H1 (cell line): ENCODE results near the gene WASF1. TPM values are rescaled to one million over a fixed set of nuclear protein-coding genes. Genes with fewer than 3 reads are reported as not detected.

Source experiments
- CTCF ChIA-PET: fragments of 300-600 bp; sonication (Branson Sonifier 250); formaldehyde crosslinking; loops from one replicate; lab custom pipeline; 2021; ENCODE audit not compliant: partially characterized antibody; lab: Charles Lee
- POLR2A ChIA-PET: fragments of 300-600 bp; sonication (Branson Sonifier 250); formaldehyde crosslinking; loops from one replicate; lab custom pipeline; 2021; ENCODE audit warnings: inconsistent platforms; ENCODE audit not compliant: partially characterized antibody; lab: Charles Lee
- DNase-seq, 2 experiments: peaks; one replicate each; pipeline versions ENCODE4 v3.0.0 to v3.0.0-alpha.2; 2010 to 2022; ENCODE audit warnings: low spot score in 2 of 2, low read depth in 1 of 2, mixed read lengths in 1 of 2
- FAIRE-seq: peaks from 2 replicates; lab custom pipeline; 2011; peaks lifted over from hg19 to GRCh38; lab: Jason Lieb, UNC
- H2AFZ ChIP-seq: 2 replicates; pipeline ENCODE4 v1.8.1; 2012; ENCODE audit warnings: low read length, inconsistent platforms
- H2AK5ac ChIP-seq: 2 replicates; pipeline ENCODE4 v1.6.1; 2013; ENCODE audit warnings: low read depth, low read length
- H2BK120ac ChIP-seq: replicated peaks from 2 replicates; pipeline ENCODE3; 2013; ENCODE audit warnings: low read depth, low read length, inconsistent platforms
- H2BK12ac ChIP-seq: 2 replicates; pipeline ENCODE4 v1.6.1; 2013; ENCODE audit warnings: low read depth, low read length
- H2BK15ac ChIP-seq: 2 replicates; pipeline ENCODE4 v1.6.1; 2013; ENCODE audit warnings: low read length
- H2BK20ac ChIP-seq: 2 replicates; pipeline ENCODE4 v1.6.1; 2013; ENCODE audit warnings: low read length
- H2BK5ac ChIP-seq: 2 replicates; pipeline ENCODE4 v1.6.1; 2013; ENCODE audit warnings: low read depth, low read length
- H3K14ac ChIP-seq: 2 replicates; pipeline ENCODE4 v1.6.1; 2013; ENCODE audit warnings: inconsistent platforms; ENCODE audit not compliant: insufficient read length
- H3K18ac ChIP-seq: 2 replicates; pipeline ENCODE4 v1.6.1; 2013; ENCODE audit warnings: low read length; ENCODE audit errors: extremely low read depth
- H3K23ac ChIP-seq: 2 replicates; pipeline ENCODE4 v1.6.1; 2013; ENCODE audit warnings: inconsistent platforms; ENCODE audit not compliant: insufficient read length
- H3K23me2 ChIP-seq: 2 replicates; pipeline ENCODE4 v1.6.1; 2013; ENCODE audit warnings: low read depth, low read length
- H3K27ac ChIP-seq: 2 replicates; pipeline ENCODE4 v1.6.1; 2011; ENCODE audit warnings: low read depth, low read length, inconsistent platforms
- H3K27me3 ChIP-seq, 4 experiments: replicated peaks in 1 of 4; 1 replicate in 1 of 4; 2 replicates in 3 of 4; pipeline versions ENCODE4 v1.6.1 to v1.8.1; 2011 to 2013; ENCODE audit warnings: low read length in 3 of 4, mild to moderate bottlenecking in 3 of 4, inconsistent platforms in 2 of 4, mixed read lengths in 2 of 4, moderate library complexity in 1 of 4; ENCODE audit not compliant: control insufficient read depth in 3 of 4, insufficient read depth in 3 of 4; ENCODE audit errors: extremely low read depth in 1 of 4
- H3K36me3 ChIP-seq, 4 experiments: 2 replicates each; pipeline versions ENCODE4 v1.6.1 to v1.8.1; 2011 to 2013; ENCODE audit warnings: mild to moderate bottlenecking in 4 of 4, low read length in 3 of 4, moderate library complexity in 2 of 4, control low read depth in 1 of 4, inconsistent platforms in 1 of 4; ENCODE audit not compliant: insufficient read depth in 4 of 4, control insufficient read depth in 2 of 4
- H3K4ac ChIP-seq: replicated peaks from 2 replicates; pipeline ENCODE3; 2013; ENCODE audit warnings: low read length, low read depth, mixed read lengths, inconsistent platforms; ENCODE audit not compliant: insufficient read length
- H3K4me1 ChIP-seq, 4 experiments: replicated peaks in 1 of 4; 1 replicate in 1 of 4; 2 replicates in 3 of 4; pipeline versions ENCODE4 v1.6.1 to v1.8.1; 2011 to 2013; ENCODE audit warnings: low read length in 3 of 4, inconsistent platforms in 2 of 4, mixed read lengths in 1 of 4; ENCODE audit not compliant: insufficient read depth in 4 of 4, control insufficient read depth in 3 of 4
- H3K4me2 ChIP-seq, 2 experiments: 2 replicates each; pipeline versions ENCODE4 v1.6.1 to v1.8.1; 2011 to 2013; ENCODE audit warnings: low read depth in 2 of 2, low read length in 2 of 2, control low read depth in 1 of 2, inconsistent platforms in 1 of 2, mild to moderate bottlenecking in 1 of 2; ENCODE audit not compliant: insufficient read depth in 1 of 2
- H3K4me3 ChIP-seq, 4 experiments: fragments of 200-600, 300-600 bp in 1 of 4; sonication (generic), shearing (Covaris generic), sonication (Bioruptor Twin) in 1 of 4; 2 replicates each; pipeline versions ENCODE4 v1.5.1 to v1.8.1; 2011 to 2016; ENCODE audit warnings: low read length in 4 of 4, low read depth in 3 of 4, control low read depth in 2 of 4, inconsistent platforms in 2 of 4, mild to moderate bottlenecking in 2 of 4, mixed read lengths in 1 of 4, moderate library complexity in 1 of 4; ENCODE audit not compliant: insufficient read depth in 2 of 4; ENCODE audit errors: extremely low read depth in 1 of 4
- H3K56ac ChIP-seq: replicated peaks from 2 replicates; pipeline ENCODE3; 2013; ENCODE audit warnings: low read depth, mild to moderate bottlenecking, mixed read lengths, low read length, inconsistent platforms; ENCODE audit not compliant: insufficient read length
- H3K79me1 ChIP-seq: 2 replicates; pipeline ENCODE4 v1.6.1; 2013; ENCODE audit warnings: low read depth, low read length, control low read depth
- H3K79me2 ChIP-seq, 2 experiments: 2 replicates each; pipeline versions ENCODE4 v1.6.1 to v1.8.1; 2012 to 2013; ENCODE audit warnings: low read length in 2 of 2, mild to moderate bottlenecking in 2 of 2, inconsistent platforms in 1 of 2; ENCODE audit not compliant: insufficient read depth in 2 of 2, control insufficient read depth in 1 of 2
- H3K9ac ChIP-seq, 4 experiments: replicated peaks in 1 of 4; 1 replicate in 1 of 4; 2 replicates in 3 of 4; pipeline versions ENCODE4 v1.6.1 to v1.8.1; 2011 to 2013; ENCODE audit warnings: low read depth in 3 of 4, low read length in 3 of 4, control low read depth in 2 of 4, mild to moderate bottlenecking in 2 of 4, moderate library complexity in 2 of 4, inconsistent platforms in 1 of 4; ENCODE audit errors: extremely low read depth in 1 of 4
- H3K9me3 ChIP-seq, 2 experiments: 2 replicates each; pipeline versions ENCODE4 v1.6.1 to v1.8.1; 2012 to 2013; ENCODE audit warnings: mild to moderate bottlenecking in 2 of 2, moderate library complexity in 2 of 2, control low read depth in 1 of 2, inconsistent platforms in 1 of 2, low read depth in 1 of 2, low read length in 1 of 2, mixed read lengths in 1 of 2; ENCODE audit not compliant: insufficient read depth in 2 of 2
- H4K20me1 ChIP-seq, 2 experiments: replicated peaks in 1 of 2; 2 replicates each; pipeline versions ENCODE3 to v1.8.1; 2011 to 2013; ENCODE audit warnings: inconsistent platforms in 2 of 2, low read length in 2 of 2, mild to moderate bottlenecking in 1 of 2; ENCODE audit not compliant: insufficient read depth in 2 of 2, control insufficient read depth in 1 of 2
- H4K5ac ChIP-seq: 2 replicates; pipeline ENCODE4 v1.6.1; 2013; ENCODE audit warnings: low read length, low read depth, mixed read lengths, inconsistent platforms; ENCODE audit not compliant: insufficient read length
- H4K8ac ChIP-seq: 2 replicates; pipeline ENCODE4 v1.8.0; 2013; ENCODE audit warnings: mild to moderate bottlenecking, moderate library complexity, low read length, inconsistent platforms; ENCODE audit not compliant: insufficient read depth; ENCODE audit errors: extremely low read depth
- H4K91ac ChIP-seq: replicated peaks from 2 replicates; pipeline ENCODE3; 2013; ENCODE audit warnings: low read length, mixed read lengths, inconsistent platforms; ENCODE audit not compliant: insufficient read length
- ASH2L ChIP-seq: fragments of 200-600, 300-600 bp; sonication (generic); IDR thresholded peaks from one replicate; pipeline ENCODE4 v1.7.1; 2017; ENCODE audit warnings: low read length
- CHD1 ChIP-seq: IDR thresholded peaks from 2 replicates; pipeline ENCODE4 v1.6.1; 2012; ENCODE audit warnings: low read depth, low read length, improper control_type of control experiment
- CTBP2 ChIP-seq: IDR thresholded peaks from 2 replicates; pipeline ENCODE4 v1.7.0; 2011; ENCODE audit warnings: borderline replicate concordance, mild to moderate bottlenecking, moderate library complexity, mixed read lengths, low read length; ENCODE audit not compliant: insufficient read depth, insufficient read length
- GTF2F1 ChIP-seq: IDR thresholded peaks from 2 replicates; pipeline ENCODE4 v1.6.1; 2012; ENCODE audit warnings: low read depth, low read length, improper control_type of control experiment, borderline replicate concordance
- HDAC6 ChIP-seq: IDR thresholded peaks from one replicate; pipeline ENCODE4 v1.7.1; 2012; ENCODE audit warnings: low read depth, mild to moderate bottlenecking, inconsistent platforms, low read length, moderate library complexity
- JUN ChIP-seq: IDR thresholded peaks from 2 replicates; pipeline ENCODE4 v1.6.1; 2011; ENCODE audit warnings: low read depth, mild to moderate bottlenecking, improper control_type of control experiment, low read length
- POU5F1 ChIP-seq: IDR thresholded peaks from 2 replicates; pipeline ENCODE4 v1.6.1; 2011; ENCODE audit warnings: low read depth, mild to moderate bottlenecking, low read length, moderate library complexity
- RFX5 ChIP-seq: IDR thresholded peaks from 2 replicates; pipeline ENCODE4 v1.6.1; 2011; ENCODE audit warnings: low read depth, low read length, improper control_type of control experiment, borderline replicate concordance
- SUZ12 ChIP-seq: fragments of 200-600 bp; sonication (generic); IDR thresholded peaks from 2 replicates; pipeline ENCODE4 v1.6.1; 2012; ENCODE audit warnings: mild to moderate bottlenecking, inconsistent platforms, low read length, moderate library complexity, mixed read lengths
- YY1 ChIP-seq: IDR thresholded peaks from 2 replicates; pipeline ENCODE4 v1.6.1; 2011; ENCODE audit warnings: low read depth, mild to moderate bottlenecking, low read length
- WGBS, 2 experiments: shearing (Covaris generic) in 1 of 2; methylation state at CpG; one replicate each; pipeline versions ENCODE4 v1.1.6 to v1.1.7; 2013 to 2015; ENCODE audit warnings: low lambda C conversion rate in 2 of 2, mixed read lengths in 2 of 2, inconsistent platforms in 1 of 2, low coverage in 1 of 2, missing lambda C conversion rate in 1 of 2; ENCODE audit not compliant: insufficient replicate concordance in 2 of 2, insufficient coverage in 1 of 2, insufficient read length in 1 of 2; ENCODE audit errors: extremely low coverage in 1 of 2, missing lambda C conversion rate in 1 of 2; 5-methylcytosine and 5-hydroxymethylcytosine counted together
- polyA plus RNA-seq, 7 experiments: library from polyadenylated mRNA; depleted of rRNA in 3 of 7; stranded (reverse) in 5 of 7; unstranded in 2 of 7; fragments of >200 nt in 5 of 7; fragments of 200-250 nt in 2 of 7; gene quantifications; 1 replicate in 5 of 7; 2 replicates in 1 of 7; 4 replicates in 1 of 7; pipeline versions ENCODE4 v1.2.1 to v1.2.3, GENCODE V29; 2011 to 2013; ENCODE audit warnings: missing spikeins in 2 of 7, mixed read lengths in 2 of 7
- total RNA-seq: library from RNA; stranded (reverse); fragmentation: NEBNext Ultra II Directional; extraction: Animal tissue kit (Norgen Biotek cat#: 25700); gene quantifications from 2 replicates; pipeline ENCODE4 v1.2.1, GENCODE V29; 2021
- TF ChIP-seq, protein P1 (sequence below), 3 experiments: IDR thresholded peaks; 1 replicate in 2 of 3; 2 replicates in 1 of 3; pipeline versions ENCODE4 v1.5.1 to v1.6.1; 2011; ENCODE audit warnings: low read length in 3 of 3, mild to moderate bottlenecking in 3 of 3, inconsistent platforms in 2 of 3, low read depth in 1 of 3, moderate library complexity in 1 of 3; ENCODE audit not compliant: insufficient read depth in 1 of 3; ENCODE audit errors: control extremely low read depth in 1 of 3
- TF ChIP-seq, protein P2 (sequence below): IDR thresholded peaks from 2 replicates; pipeline ENCODE4 v1.6.1; 2012; ENCODE audit warnings: inconsistent platforms

WASF1 gene
- total and polyA plus RNA-seq, 2 of the 8 experiments (the other 6 are each of a cell fraction or from before 2014, with no cell fraction given): 37.6 to 39.9 TPM

DNA sequence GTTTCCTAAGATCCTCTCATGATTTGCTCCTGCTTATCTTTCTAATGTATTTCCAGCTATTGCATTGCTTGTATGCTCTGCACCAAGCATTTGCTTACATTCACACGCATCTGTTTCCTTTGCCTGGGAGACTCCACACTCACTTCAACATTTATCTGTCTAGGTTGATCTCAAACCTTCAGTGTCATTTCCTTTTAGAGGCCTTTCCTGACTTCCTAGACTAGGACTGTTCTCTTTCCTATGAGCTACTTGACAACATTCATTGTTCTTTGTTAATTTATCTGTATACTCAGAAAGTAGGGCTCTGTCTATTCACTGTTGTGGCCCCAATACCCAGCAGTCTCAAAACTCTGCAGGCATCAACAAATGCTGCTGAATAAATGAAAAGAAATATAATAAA is 84.4 kb downstream of the WASF1 start:
- Histone ChIP-seq H3K4me3 (no peak overlapping the region), H3K79me2 (no peaks in the 10 kb centered on the region), H3K79me1 (no peaks in the 10 kb centered on the region), H3K23me2 (no peaks in the 10 kb centered on the region), H3K23ac (no peak overlapping the region), H3K4me2 (no peak overlapping the region), H3K14ac (no peak overlapping the region), H3K27ac (no peak overlapping the region), H3K36me3 (peaks cover 0 to 2% (median under 1%) of the 10 kb centered on the region in 4 experiments; a peak in 1 of 8 replicates), H3K4me1 (peaks cover 0 to 6% (median 0%) of the 10 kb centered on the region in 4 experiments; a peak in 2 of 7 replicates), H3K4ac (no peak overlapping the region), H3K27me3 (no peaks in the 10 kb centered on the region), H3K9ac (no peak overlapping the region), H3K9me3 (no peaks in the 10 kb centered on the region), H4K91ac (no peak overlapping the region), H2AFZ (no peak overlapping the region), H4K8ac (no peak overlapping the region), H4K5ac (no peak overlapping the region), H3K56ac (no peak overlapping the region), H2BK5ac (no peak overlapping the region), H2BK20ac (no peak overlapping the region), H2AK5ac (no peak overlapping the region), H2BK12ac (no peak overlapping the region), H4K20me1 (no peaks in the 10 kb centered on the region), H2BK120ac (no peak overlapping the region), H2BK15ac (no peak overlapping the region), H3K18ac (no peak overlapping the region)
- FAIRE-seq (no peak), DNase-seq (no peak)
- WGBS, 2 experiments: 81% methylated on average over 1 of the region's 1 CpG; no CpG with 5 or more reads in 1 of the 2 experiments
- TF ChIP-seq ASH2L (no peak), POU5F1 (no peak), SUZ12 (no peak), GTF2F1 (no peak), HDAC6 (no peak), CTBP2 (no peak), RFX5 (no peak), JUN (no peak), CHD1 (no peak), YY1 (no peak)
- TF ChIP-seq, protein P1, sequence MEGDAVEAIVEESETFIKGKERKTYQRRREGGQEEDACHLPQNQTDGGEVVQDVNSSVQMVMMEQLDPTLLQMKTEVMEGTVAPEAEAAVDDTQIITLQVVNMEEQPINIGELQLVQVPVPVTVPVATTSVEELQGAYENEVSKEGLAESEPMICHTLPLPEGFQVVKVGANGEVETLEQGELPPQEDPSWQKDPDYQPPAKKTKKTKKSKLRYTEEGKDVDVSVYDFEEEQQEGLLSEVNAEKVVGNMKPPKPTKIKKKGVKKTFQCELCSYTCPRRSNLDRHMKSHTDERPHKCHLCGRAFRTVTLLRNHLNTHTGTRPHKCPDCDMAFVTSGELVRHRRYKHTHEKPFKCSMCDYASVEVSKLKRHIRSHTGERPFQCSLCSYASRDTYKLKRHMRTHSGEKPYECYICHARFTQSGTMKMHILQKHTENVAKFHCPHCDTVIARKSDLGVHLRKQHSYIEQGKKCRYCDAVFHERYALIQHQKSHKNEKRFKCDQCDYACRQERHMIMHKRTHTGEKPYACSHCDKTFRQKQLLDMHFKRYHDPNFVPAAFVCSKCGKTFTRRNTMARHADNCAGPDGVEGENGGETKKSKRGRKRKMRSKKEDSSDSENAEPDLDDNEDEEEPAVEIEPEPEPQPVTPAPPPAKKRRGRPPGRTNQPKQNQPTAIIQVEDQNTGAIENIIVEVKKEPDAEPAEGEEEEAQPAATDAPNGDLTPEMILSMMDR (IDR thresholded peaks at IDR 0.05; ENCODE audit: control extremely low read depth in 1 of 3, insufficient read depth in 1 of 3, low read depth in 1 of 3, low read length in 3 of 3): no peak
- TF ChIP-seq, protein P2, sequence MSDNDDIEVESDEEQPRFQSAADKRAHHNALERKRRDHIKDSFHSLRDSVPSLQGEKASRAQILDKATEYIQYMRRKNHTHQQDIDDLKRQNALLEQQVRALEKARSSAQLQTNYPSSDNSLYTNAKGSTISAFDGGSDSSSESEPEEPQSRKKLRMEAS: no peak
- ChIA-PET POLR2A (no interaction called here), CTCF (no interaction called here)
